GM12891 (cell line): ENCODE measurements around the gene INO80.

Source experiments
- PAX5 ChIP-seq: IDR thresholded peaks from 2 replicates; pipeline ENCODE4 v1.6.1; 2011; ENCODE audit warnings: low read length, moderate library complexity, mild to moderate bottlenecking; ENCODE audit not compliant: insufficient read depth, severe bottlenecking
- POLR2A ChIP-seq: IDR thresholded peaks from 2 replicates; pipeline ENCODE4 v1.6.1; 2011; ENCODE audit warnings: low read depth, low read length, control low read depth
- POLR2AphosphoS5 ChIP-seq: IDR thresholded peaks from 2 replicates; pipeline ENCODE4 v1.6.1; 2011; ENCODE audit warnings: low read depth, low read length, control low read depth
- TAF1 ChIP-seq: IDR thresholded peaks from 2 replicates; pipeline ENCODE4 v1.6.1; 2011; ENCODE audit warnings: low read depth, low read length, control low read depth

- no peak for TF ChIP-seq TAF1
- no peak for TF ChIP-seq POLR2A
- no peak for TF ChIP-seq POLR2AphosphoS5
- TF ChIP-seq PAX5: no peak
Observed at GRCh38 chr15:40959331-40960141, 156.5 kb downstream of the INO80 start.
